Cardiac muscle cell (in vitro differentiated cells and primary cell): ENCODE data around the gene CRIP2. TPM values are rescaled to one million over a fixed set of nuclear protein-coding genes. Genes with fewer than 3 reads are reported as not detected.
A peak's percentile ranks its signal among the peaks of the same experiment; 100 is the strongest.

Experiments used
- DNase-seq, 2 donors: peaks; one replicate each; pipeline versions ENCODE4 v3.0.0 to v3.0.0-alpha.2; 2010 to 2017; ENCODE audit warnings: low read depth in 1 of 2, low spot score in 1 of 2
- H3K27ac ChIP-seq: fragments of 200-600 bp; sonication (generic); 2 replicates; pipeline ENCODE4 v1.5.1; 2016
- H3K27me3 ChIP-seq: fragments of 200-600 bp; sonication (generic); 2 replicates; pipeline ENCODE4 v1.6.0; 2016; ENCODE audit warnings: control low read depth
- H3K36me3 ChIP-seq: fragments of 200-600 bp; sonication (generic); 2 replicates; pipeline ENCODE4 v1.5.1; 2016; ENCODE audit warnings: control low read depth
- H3K4me1 ChIP-seq: fragments of 200-600 bp; sonication (generic); 2 replicates; pipeline ENCODE4 v1.8.1; 2017; ENCODE audit warnings: low read depth, mild to moderate bottlenecking, mixed run types
- H3K4me3 ChIP-seq: fragments of 200-600 bp; sonication (generic); 2 replicates; pipeline ENCODE4 v1.5.1; 2016; ENCODE audit warnings: mild to moderate bottlenecking
- H3K9me3 ChIP-seq: fragments of 200-600 bp; sonication (generic); 2 replicates; pipeline ENCODE4 v1.5.1; 2017; ENCODE audit warnings: low read depth, mild to moderate bottlenecking, control low read depth
- CTCF ChIP-seq: IDR thresholded peaks from 2 replicates; pipeline ENCODE4 v1.5.1; 2012; ENCODE audit warnings: low read depth, mild to moderate bottlenecking, low read length
- polyA plus RNA-seq: library from polyadenylated mRNA; unstranded; fragments of >200 nt; fragmentation: Nextera tagmentation; extraction: Ambion mirVana; gene quantifications from 2 replicates; pipeline ENCODE4 v1.2.1, GENCODE V29; 2016
- total RNA-seq: library from RNA; depleted of rRNA; stranded (reverse); fragments of >200 nt; gene quantifications from 2 replicates; pipeline ENCODE4 v1.2.3, GENCODE V29; 2016

CRIP2 gene
- total and polyA plus RNA-seq, 2 experiments from 2014 or later = 804 to 1,845 TPM

DNA sequence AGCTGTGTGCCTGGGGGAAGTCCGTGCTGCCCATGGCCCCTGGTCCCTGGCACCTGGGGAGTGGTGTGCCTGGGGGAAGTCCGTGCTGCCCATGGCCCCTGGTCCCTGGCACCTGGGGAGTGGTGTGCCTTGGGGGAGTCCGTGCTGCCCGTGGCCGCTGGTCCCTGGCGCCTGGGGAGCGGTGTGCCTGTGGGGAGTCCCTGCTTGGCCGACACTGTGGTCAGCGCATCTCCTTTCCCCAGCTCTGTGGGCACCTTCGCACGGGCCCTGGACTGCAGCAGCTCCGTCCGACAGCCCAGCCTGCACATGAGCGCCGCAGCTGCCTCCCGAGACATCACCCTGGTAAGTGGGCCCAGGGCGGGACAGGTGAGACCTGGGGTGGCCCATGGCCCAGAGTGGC, 14.5 kb upstream of the CRIP2 start:
- no peaks in the 10 kb centered on the region for H3K27me3 ChIP-seq
- H3K4me1 ChIP-seq = peaks cover 2% of the 10 kb centered on the region
- TF ChIP-seq CTCF = no peak
- H3K4me3 ChIP-seq = no peak overlapping the region
- H3K36me3 ChIP-seq = peaks cover 22% of the 10 kb centered on the region
- DNase-seq = no peak
- H3K9me3 ChIP-seq = no peaks in the 10 kb centered on the region
- no peak overlapping the region for H3K27ac ChIP-seq

DNA sequence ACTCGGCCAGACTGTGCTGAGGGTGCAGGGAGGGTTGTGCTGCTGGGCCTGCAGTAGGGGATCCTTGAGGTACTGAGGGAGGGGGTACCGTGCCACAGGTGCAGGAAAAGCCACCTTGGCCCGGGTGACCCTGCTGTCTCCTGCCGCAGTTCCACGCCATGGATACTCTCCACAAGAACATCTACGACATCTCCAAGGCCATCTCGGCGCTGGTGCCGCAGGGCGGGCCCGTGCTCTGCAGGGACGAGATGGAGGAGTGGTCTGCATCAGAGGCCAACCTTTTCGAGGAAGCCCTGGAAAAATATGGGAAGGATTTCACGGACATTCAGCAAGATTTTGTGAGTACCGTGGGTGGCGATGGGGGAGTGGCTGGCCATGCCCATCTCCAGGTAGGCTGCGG, 14.0 kb upstream of the CRIP2 start:
- no peak for TF ChIP-seq CTCF
- H3K27ac ChIP-seq = no peak overlapping the region
- H3K4me3 ChIP-seq = no peak overlapping the region
- peaks cover 7% of the 10 kb centered on the region for H3K4me1 ChIP-seq
- H3K9me3 ChIP-seq = no peaks in the 10 kb centered on the region
- no peaks in the 10 kb centered on the region for H3K27me3 ChIP-seq
- peaks cover 17% of the 10 kb centered on the region for H3K36me3 ChIP-seq
- no peak for DNase-seq

DNA sequence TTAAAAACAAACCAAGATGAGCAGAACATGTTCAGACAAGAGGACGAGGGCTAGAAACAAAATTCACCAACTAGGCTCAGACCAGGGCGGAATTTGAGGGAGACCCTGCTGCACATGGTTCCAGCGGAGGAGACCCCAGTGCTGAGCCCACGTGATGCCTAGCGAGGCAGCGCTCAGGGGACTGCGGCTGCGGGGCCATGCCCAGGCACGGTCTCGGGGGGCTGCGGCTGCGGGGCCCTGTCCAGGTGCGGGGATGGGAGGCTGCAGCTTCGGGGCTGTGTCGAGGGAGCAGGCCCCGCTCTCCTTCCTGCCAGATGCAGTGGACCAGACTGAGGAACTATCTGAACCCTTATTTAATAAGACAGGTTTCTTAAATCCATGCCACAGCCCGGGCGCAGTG, 12.7 kb upstream of the CRIP2 start:
- H3K27ac ChIP-seq = peak overlapping the region; percentile 13

GRCh38 chr14:105464501-105464900, 10.1 kb upstream of the CRIP2 start:
- no peak for TF ChIP-seq CTCF
- Histone ChIP-seq H3K27ac (peak overlapping the region; percentile 98), H3K27me3 (no peaks in the 10 kb centered on the region), H3K4me3 (no peak overlapping the region), H3K36me3 (peaks cover 23% of the 10 kb centered on the region), H3K4me1 (peaks cover 37% of the 10 kb centered on the region), H3K9me3 (no peaks in the 10 kb centered on the region)
- no peak for DNase-seq

More for the DNA sequence above, 12.7 kb upstream of the CRIP2 start:
- Histone ChIP-seq H3K4me1 (peaks cover 14% of the 10 kb centered on the region), H3K4me3 (no peak overlapping the region), H3K27me3 (no peaks in the 10 kb centered on the region), H3K36me3 (peaks cover 21% of the 10 kb centered on the region), H3K9me3 (no peaks in the 10 kb centered on the region)
- no peak for DNase-seq
- TF ChIP-seq CTCF = no peak

- DNase-seq = peak in 1 of 2 donors; percentile 77
- Histone ChIP-seq H3K4me1 (peaks cover 47% of the 10 kb centered on the region), H3K36me3 (peaks cover 30% of the 10 kb centered on the region), H3K9me3 (no peaks in the 10 kb centered on the region), H3K27ac (peak overlapping the region; percentile 98), H3K27me3 (no peaks in the 10 kb centered on the region), H3K4me3 (no peak overlapping the region)
- TF ChIP-seq CTCF = no peak
Observed at GRCh38 chr14:105465209-105466031, 9.2 kb upstream of the CRIP2 start.
